ENCODE results near the gene SCN9A.
"Not testable (repeated sequence)": the region's sequence is repeated elsewhere in the genome, so short reads cannot be mapped to it uniquely, and the experiment has no call there.

Gene SCN9A

DNA sequence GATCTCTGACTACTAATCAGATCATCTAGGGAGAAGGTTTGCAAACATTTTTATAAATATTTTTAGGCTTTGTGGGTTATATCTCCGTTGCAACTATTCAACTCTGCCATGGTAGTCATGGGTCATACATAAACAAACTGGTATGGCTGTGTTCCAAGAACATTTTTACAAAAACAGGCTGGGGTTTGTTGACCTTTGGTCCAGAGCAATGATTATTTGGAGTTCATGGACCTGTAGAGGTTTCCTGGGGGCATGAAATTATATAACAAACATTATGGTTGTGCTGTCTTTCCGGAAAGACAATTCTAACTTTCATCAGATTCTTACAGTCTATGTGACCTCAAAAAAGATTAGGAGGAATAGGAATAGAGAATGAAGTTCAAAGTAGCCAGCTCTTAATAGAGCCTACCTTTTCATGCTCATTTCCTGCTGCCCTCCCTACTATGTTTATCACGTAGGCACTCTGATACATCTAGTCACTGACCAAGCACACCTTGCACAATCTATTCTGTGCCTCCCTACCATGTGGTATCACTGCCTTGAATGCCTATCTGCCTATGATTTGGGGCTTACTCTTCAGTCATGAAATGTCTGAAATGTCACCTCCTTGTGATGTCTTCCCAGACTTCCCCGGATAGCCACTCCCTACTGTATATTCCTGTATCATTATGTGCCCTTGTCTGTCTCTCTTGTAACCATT lies 145.6 kb downstream of the SCN9A start:
- DNase-seq (ENCODE audit: low read depth), result peak; percentile 64
- no peak overlapping the region for H3K4me3 ChIP-seq (ENCODE audit: low read length)
- no peak for TF ChIP-seq CTCF (IDR thresholded peaks at IDR 0.05; ENCODE audit: insufficient read depth, low read depth, low read length, missing control alignments)

GRCh38 chr2:166229678-166230023 lies 146.1 kb downstream of the SCN9A start:
- no peak for DNase-seq (ENCODE audit: low read depth)
- no peak overlapping the region for H3K4me3 ChIP-seq (ENCODE audit: low read length)
- no peak for TF ChIP-seq CTCF (IDR thresholded peaks at IDR 0.05; ENCODE audit: insufficient read depth, low read depth, low read length, missing control alignments)

DNA sequence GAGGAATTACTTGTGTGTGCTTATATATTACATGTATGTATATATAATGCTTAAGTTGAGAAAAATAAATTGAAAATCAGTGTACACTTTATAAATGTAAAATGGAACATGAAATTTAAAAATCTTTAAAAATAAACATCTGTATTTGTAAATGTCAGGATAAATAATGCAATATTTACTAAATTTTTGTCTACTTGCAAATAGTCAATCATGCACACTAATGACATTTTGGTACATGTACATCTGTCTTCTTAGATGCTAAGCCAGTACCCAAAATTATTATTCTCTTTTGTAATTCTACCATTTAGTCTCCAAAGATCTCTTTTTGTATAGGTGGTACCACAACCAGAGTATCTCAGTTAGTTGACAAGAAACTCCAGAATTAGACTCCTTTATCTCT lies 151.5 kb downstream of the SCN9A start:
- TF ChIP-seq CTCF (IDR thresholded peaks at IDR 0.05; ENCODE audit: insufficient read depth, low read depth, low read length, missing control alignments), result no peak
- H3K4me3 ChIP-seq (ENCODE audit: low read length), result no peak overlapping the region
- DNase-seq (ENCODE audit: low read depth), result no peak

- TF ChIP-seq CTCF (IDR thresholded peaks at IDR 0.05; ENCODE audit: insufficient read depth, low read depth, low read length, missing control alignments), result no peak
- no peak overlapping the region for H3K4me3 ChIP-seq (ENCODE audit: low read length)
- no peak for DNase-seq (ENCODE audit: low read depth)
Measured at GRCh38 chr2:166223298-166223697, 152.4 kb downstream of the SCN9A start.

- H3K4me3 ChIP-seq (ENCODE audit: low read length), result no peak overlapping the region
- no peak for DNase-seq (ENCODE audit: low read depth)
- TF ChIP-seq CTCF (IDR thresholded peaks at IDR 0.05; ENCODE audit: insufficient read depth, low read depth, low read length, missing control alignments), result no peak
Measured at GRCh38 chr2:166211079-166211478, 164.7 kb downstream of the SCN9A start.

DNA sequence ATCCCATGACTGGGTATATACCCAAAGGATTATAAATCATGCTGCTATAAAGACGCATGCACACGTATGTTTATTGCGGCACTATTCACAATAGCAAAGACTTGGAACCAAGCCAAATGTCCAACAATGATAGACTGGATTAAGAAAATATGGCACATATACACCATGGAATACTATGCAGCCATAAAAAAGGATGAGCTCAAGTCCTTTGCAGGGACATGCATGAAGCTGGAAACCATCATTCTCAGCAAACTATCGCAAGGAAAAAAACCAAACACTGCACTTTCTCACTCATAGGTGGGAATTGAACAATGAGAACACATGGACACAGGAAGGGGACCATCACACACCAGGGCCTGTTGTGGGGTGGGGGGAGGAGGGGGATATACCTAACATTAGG lies 165.8 kb downstream of the SCN9A start:
- H3K4me3 ChIP-seq (ENCODE audit: low read length); DNase-seq (ENCODE audit: low read depth): not testable (repeated sequence)

DNA sequence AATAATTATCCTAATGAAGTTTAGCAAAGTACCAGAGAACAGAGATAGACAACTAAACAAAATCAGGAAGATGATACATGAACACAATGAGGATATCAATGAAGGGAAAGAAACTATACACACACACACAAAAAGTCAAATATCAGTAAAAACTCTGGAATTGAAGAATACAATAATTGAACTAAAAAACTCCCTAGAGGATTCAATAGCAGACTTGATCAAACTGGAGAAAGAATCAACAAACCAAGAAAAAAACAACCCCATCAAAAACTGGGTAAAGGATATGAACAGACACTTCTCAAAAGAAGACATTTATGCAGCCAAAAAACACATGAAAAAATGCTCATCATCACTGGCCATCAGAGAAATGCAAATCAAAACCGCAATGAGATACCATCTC lies 166.4 kb downstream of the SCN9A start:
- DNase-seq (ENCODE audit: low read depth); H3K4me3 ChIP-seq (ENCODE audit: low read length): not testable (repeated sequence)

DNA sequence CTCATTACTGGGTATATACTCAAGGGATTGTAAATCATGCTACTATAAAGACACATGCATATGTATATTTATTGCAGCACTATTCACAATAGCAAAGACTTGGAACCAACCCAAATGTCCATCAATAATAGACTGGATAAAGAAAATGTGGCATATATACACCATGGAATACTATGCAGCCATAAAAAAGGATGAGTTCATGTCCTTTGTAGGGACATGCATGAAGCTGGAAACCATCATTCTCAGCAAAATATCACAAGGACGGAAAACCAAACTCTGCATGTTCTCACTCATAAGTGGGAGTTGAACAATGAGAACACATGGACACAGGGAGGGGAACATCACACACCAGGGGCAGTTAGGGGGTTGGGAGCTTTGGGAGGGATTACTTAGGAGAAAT lies 169.6 kb downstream of the SCN9A start:
- not testable (repeated sequence) for H3K4me3 ChIP-seq (ENCODE audit: low read length); DNase-seq (ENCODE audit: low read depth)

GRCh38 chr2:166202778-166203177 lies 173.0 kb downstream of the SCN9A start:
- DNase-seq (ENCODE audit: low read depth), result no peak
- TF ChIP-seq CTCF (IDR thresholded peaks at IDR 0.05; ENCODE audit: insufficient read depth, low read depth, low read length, missing control alignments), result no peak
- no peak overlapping the region for H3K4me3 ChIP-seq (ENCODE audit: low read length)

All from epithelial cell of esophagus (primary cell).